IMR-90 (cell line): Measurements from ENCODE around the gene ADCY1. TPM values are rescaled to one million over a fixed set of nuclear protein-coding genes. Genes with fewer than 3 reads are reported as not detected.

Source experiments
- ATAC-seq: fragments of 200-7000 bp; cut with Tn5 transposase; 2 replicates; pipeline ENCODE4 v1.9.1; 2020; ENCODE audit warnings: low read depth, mild to moderate bottlenecking, moderate library complexity
- BruUV-seq: library from RNA; stranded (reverse); fragments of 400-500 nt; replicated peaks from 2 replicates; lab custom pipeline; 2021; lab: Mats Ljungman, UMichigan
- CTCF ChIA-PET: fragments of 300-600 bp; formaldehyde crosslinking; extraction: SDS; loops from one replicate; lab custom pipeline; 2021; ENCODE audit warnings: antibody characterized with exemption; lab: Yijun Ruan, JAX
- POLR2A ChIA-PET: fragments of 300-600 bp; sonication (Branson Sonifier 250); formaldehyde crosslinking; loops from one replicate; lab custom pipeline; 2022; ENCODE audit warnings: antibody characterized with exemption; ENCODE audit not compliant: unreplicated experiment; lab: Charles Lee
- DNase-seq: peaks from one replicate; pipeline ENCODE4 v3.0.0; 2013
- H2AFZ ChIP-seq: replicated peaks from 2 replicates; pipeline ENCODE3; 2013; ENCODE audit warnings: low read length, mild to moderate bottlenecking; ENCODE audit not compliant: poor library complexity
- H2AK5ac ChIP-seq: 2 replicates; pipeline ENCODE4 v1.6.1; 2013; ENCODE audit warnings: low read depth, low read length, inconsistent platforms
- H2AK9ac ChIP-seq: replicated peaks from 2 replicates; pipeline ENCODE3; 2013; ENCODE audit warnings: mild to moderate bottlenecking, low read depth, low read length, moderate library complexity; ENCODE audit not compliant: poor library complexity
- H2BK120ac ChIP-seq: 2 replicates; pipeline ENCODE4 v1.6.1; 2013; ENCODE audit warnings: low read depth, low read length, inconsistent platforms
- H2BK15ac ChIP-seq: 3 replicates; pipeline ENCODE4 v1.6.1; 2013; ENCODE audit warnings: low read depth, low read length, inconsistent platforms
- H2BK20ac ChIP-seq: 2 replicates; pipeline ENCODE4 v1.6.1; 2013; ENCODE audit warnings: low read depth, mild to moderate bottlenecking, inconsistent platforms, low read length, moderate library complexity
- H2BK5ac ChIP-seq: 2 replicates; pipeline ENCODE4 v1.6.1; 2013; ENCODE audit warnings: mild to moderate bottlenecking, low read depth, low read length, inconsistent platforms; ENCODE audit not compliant: poor library complexity, severe bottlenecking
- H3K14ac ChIP-seq: replicated peaks from 2 replicates; pipeline ENCODE4 v1.6.1; 2013; ENCODE audit warnings: low read depth, low read length, inconsistent platforms
- H3K18ac ChIP-seq: 2 replicates; pipeline ENCODE4 v1.6.1; 2013; ENCODE audit warnings: low read depth, low read length, control low read depth
- H3K23ac ChIP-seq: 2 replicates; pipeline ENCODE4 v1.6.1; 2013; ENCODE audit warnings: low read depth, low read length, inconsistent platforms
- H3K27ac ChIP-seq: 2 replicates; pipeline ENCODE4 v1.5.1; 2013; ENCODE audit warnings: mild to moderate bottlenecking, control low read depth, low read length; ENCODE audit not compliant: insufficient read depth
- H3K27me3 ChIP-seq: 2 replicates; pipeline ENCODE4 v1.6.1; 2013; ENCODE audit warnings: low read length; ENCODE audit not compliant: control insufficient read depth, insufficient read depth
- H3K36me3 ChIP-seq: 2 replicates; pipeline ENCODE4 v1.6.1; 2013; ENCODE audit warnings: low read length, mixed read lengths; ENCODE audit not compliant: control insufficient read depth, insufficient read depth
- H3K4ac ChIP-seq: 2 replicates; pipeline ENCODE4 v1.6.1; 2013; ENCODE audit warnings: low read depth, low read length, inconsistent platforms
- H3K4me1 ChIP-seq: 2 replicates; pipeline ENCODE4 v1.6.1; 2013; ENCODE audit warnings: low read length, mixed read lengths; ENCODE audit not compliant: control insufficient read depth, insufficient read depth
- H3K4me2 ChIP-seq: 2 replicates; pipeline ENCODE4 v1.6.1; 2013; ENCODE audit warnings: low read depth, mild to moderate bottlenecking, control low read depth, low read length, moderate library complexity
- H3K4me3 ChIP-seq: 2 replicates; pipeline ENCODE4 v1.5.1; 2013; ENCODE audit warnings: low read depth, mild to moderate bottlenecking, control low read depth, low read length, moderate library complexity; ENCODE audit not compliant: insufficient read depth
- H3K56ac ChIP-seq: 2 replicates; pipeline ENCODE4 v1.6.1; 2013; ENCODE audit warnings: low read length, inconsistent platforms; ENCODE audit not compliant: insufficient read depth; ENCODE audit errors: extremely low read depth
- H3K79me1 ChIP-seq, 2 experiments: 2 replicates each; pipeline ENCODE4 v1.6.1; 2013; ENCODE audit warnings: low read length in 2 of 2, inconsistent platforms in 1 of 2, low read depth in 1 of 2
- H3K9ac ChIP-seq: 2 replicates; pipeline ENCODE4 v1.6.1; 2013; ENCODE audit warnings: low read depth, low read length, control low read depth
- H3K9me1 ChIP-seq: 2 replicates; pipeline ENCODE4 v1.6.1; 2013; ENCODE audit warnings: low read length, inconsistent platforms; ENCODE audit not compliant: insufficient read depth
- H3K9me3 ChIP-seq: 2 replicates; pipeline ENCODE4 v1.6.1; 2013; ENCODE audit warnings: low read length; ENCODE audit not compliant: control insufficient read depth, insufficient read depth
- H4K20me1 ChIP-seq: 2 replicates; pipeline ENCODE4 v1.6.1; 2013; ENCODE audit warnings: low read length, inconsistent platforms; ENCODE audit not compliant: insufficient read depth
- H4K5ac ChIP-seq: 2 replicates; pipeline ENCODE4 v1.6.1; 2013; ENCODE audit warnings: mild to moderate bottlenecking, low read depth, low read length, control low read depth
- H4K8ac ChIP-seq, 2 experiments: 2 replicates each; pipeline ENCODE4 v1.6.1; 2013; ENCODE audit warnings: low read depth in 2 of 2, low read length in 2 of 2, control low read depth in 1 of 2, inconsistent platforms in 1 of 2
- H4K91ac ChIP-seq: 2 replicates; pipeline ENCODE4 v1.6.1; 2013; ENCODE audit warnings: low read depth, low read length, inconsistent platforms; ENCODE audit not compliant: insufficient read depth
- CEBPB ChIP-seq: IDR thresholded peaks from 2 replicates; pipeline ENCODE4 v1.6.1; 2012; ENCODE audit warnings: low read depth, low read length, improper control_type of control experiment
- CHD1 ChIP-seq: IDR thresholded peaks from 2 replicates; pipeline ENCODE4 v1.6.1; 2012; ENCODE audit warnings: low read depth, low read length, improper control_type of control experiment
- FOS ChIP-seq: fragments of 150-350 bp; IDR thresholded peaks from 2 replicates; pipeline ENCODE4 v1.6.1; 2016; ENCODE audit warnings: low read depth, low read length
- MAFK ChIP-seq: IDR thresholded peaks from 2 replicates; pipeline ENCODE4 v1.6.1; 2012; ENCODE audit warnings: low read depth, low read length, improper control_type of control experiment
- MXI1 ChIP-seq: IDR thresholded peaks from 2 replicates; pipeline ENCODE4 v1.6.1; 2012; ENCODE audit warnings: low read depth, mild to moderate bottlenecking, low read length, moderate library complexity, borderline replicate concordance
- NFE2L2 ChIP-seq: fragments of 150-350 bp; IDR thresholded peaks from 2 replicates; pipeline ENCODE4 v1.6.1; 2016; ENCODE audit warnings: low read depth, mild to moderate bottlenecking, low read length
- POLR2A ChIP-seq: IDR thresholded peaks from 2 replicates; pipeline ENCODE4 v1.6.1; 2012; ENCODE audit warnings: mild to moderate bottlenecking, low read depth, low read length
- RAD21 ChIP-seq: IDR thresholded peaks from 2 replicates; pipeline ENCODE4 v1.6.1; 2012; ENCODE audit warnings: low read length, improper control_type of control experiment
- RCOR1 ChIP-seq: IDR thresholded peaks from 2 replicates; pipeline ENCODE4 v1.6.1; 2012; ENCODE audit warnings: mild to moderate bottlenecking, low read length, improper control_type of control experiment; ENCODE audit not compliant: insufficient replicate concordance
- RFX5 ChIP-seq: IDR thresholded peaks from 2 replicates; pipeline ENCODE4 v1.8.0; 2012; ENCODE audit warnings: low read depth, mild to moderate bottlenecking, low read length, moderate library complexity
- SMC3 ChIP-seq: fragments of 150-350 bp; IDR thresholded peaks from 2 replicates; pipeline ENCODE4 v1.6.1; 2016; ENCODE audit warnings: low read depth, mild to moderate bottlenecking, antibody characterized with exemption, low read length, moderate library complexity
- WGBS, 2 experiments: methylation state at CpG; one replicate each; pipeline versions ENCODE4 v1.1.5 to v1.1.7; 2013; ENCODE audit warnings: missing lambda C conversion rate in 2 of 2; ENCODE audit not compliant: insufficient read length in 1 of 2; ENCODE audit errors: extremely low coverage in 2 of 2; 5-methylcytosine and 5-hydroxymethylcytosine counted together
- dilution Hi-C: fragments of 300-500 bp; cut with HindIII; formaldehyde crosslinking; loops from one replicate; pipeline ENCODE4 v1.14.3; 2018; ENCODE audit warnings: low sequenced_read_pairs; ENCODE audit not compliant: unreplicated experiment
- in situ Hi-C: fragments of 300-500 bp; cut with MboI; formaldehyde crosslinking; loops from 3 replicates; pipeline ENCODE4 v1.14.3; 2019; ENCODE audit warnings: low sequenced_read_pairs, inconsistent platforms, mixed read lengths
- intact Hi-C: fragments of 100-400 bp; cut with micrococcal nuclease; formaldehyde crosslinking; loops from 2 replicates; pipeline ENCODE4 v1.10.0; 2022
- polyA plus RNA-seq, 3 experiments: library from polyadenylated mRNA; depleted of rRNA; stranded (reverse); fragments of >200 nt; gene quantifications; 2 replicates each; pipeline ENCODE4 v1.2.3, GENCODE V29; 2012; ENCODE audit warnings: low replicate concordance in 1 of 3
- total RNA-seq: library from RNA; depleted of rRNA; stranded (reverse); fragments of >200 nt; gene quantifications from 2 replicates; pipeline ENCODE4 v1.2.3, GENCODE V29; 2012
- TF ChIP-seq, protein P1 (sequence below): conservative IDR thresholded peaks from 2 replicates; pipeline ENCODE4 v1.5.1; 2012; ENCODE audit warnings: mild to moderate bottlenecking, low read depth, low read length, improper control_type of control experiment
- TF ChIP-seq, protein P2 (sequence below): fragments of 150-350 bp; IDR thresholded peaks from 2 replicates; pipeline ENCODE4 v1.6.1; 2016; ENCODE audit warnings: low read depth, mild to moderate bottlenecking, low read length, moderate library complexity, borderline replicate concordance

The ADCY1 gene
- total and polyA plus RNA-seq, 2 of the 4 experiments (the other 2 are of a cell fraction), result 0.18 to 0.24 TPM

DNA sequence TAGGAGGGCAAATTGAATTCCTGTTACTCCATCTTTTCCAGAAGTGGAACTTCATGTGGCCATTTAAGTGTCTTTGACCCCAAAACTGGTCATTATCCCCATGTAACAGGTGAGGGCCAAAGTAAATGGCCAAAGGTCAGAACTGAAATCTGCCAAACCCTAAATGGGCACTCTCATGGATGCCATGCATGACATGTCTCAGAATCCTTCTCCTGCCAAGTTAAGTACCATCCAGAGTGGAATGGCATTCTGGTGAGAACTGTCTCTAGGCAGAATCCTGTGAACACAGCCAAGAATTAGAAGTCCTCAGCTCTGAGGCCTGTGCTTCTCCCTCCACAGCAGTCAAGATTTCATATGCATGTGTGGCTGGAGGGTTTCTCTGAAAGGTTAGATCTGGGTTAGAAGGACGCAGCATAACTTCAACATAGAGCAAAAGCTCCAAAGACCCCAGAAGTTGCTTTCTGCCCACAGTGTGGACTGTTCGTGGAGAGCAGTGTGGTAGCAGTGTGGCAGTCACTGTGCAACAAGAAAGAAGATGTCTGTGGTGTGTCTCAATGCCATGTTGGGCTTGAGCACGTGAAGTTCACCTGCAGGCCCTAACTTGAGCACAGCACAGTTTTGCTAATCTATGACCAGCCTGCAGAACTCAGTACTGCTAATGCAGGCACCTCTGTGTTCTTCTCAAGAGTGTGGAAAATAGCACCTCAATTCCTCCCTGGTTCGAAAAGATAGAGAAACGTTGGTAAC lies 121.3 kb downstream of the ADCY1 start:
- in situ Hi-C loops (no loop called here), dilution Hi-C loops (no loop called here), intact Hi-C loops (no loop called here)
- H2BK5ac ChIP-seq, result no peak overlapping the region
- H3K9me1 ChIP-seq, result no peaks in the 10 kb centered on the region
- peaks cover 2% of the 10 kb centered on the region; the same call in 1 of the 2 replicates for H3K4me1 ChIP-seq
- no peak overlapping the region for H2BK15ac ChIP-seq
- no peak overlapping the region for H3K4me3 ChIP-seq
- no peak overlapping the region for H3K4me2 ChIP-seq
- H3K27me3 ChIP-seq, result peaks cover 3% of the 10 kb centered on the region
- H3K9me3 ChIP-seq, result no peaks in the 10 kb centered on the region
- no peaks in the 10 kb centered on the region for H3K79me1 ChIP-seq
- BruUV-seq, result no TSS peak
- H3K14ac ChIP-seq, result no peak overlapping the region
- no peak overlapping the region for H3K27ac ChIP-seq
- H3K9ac ChIP-seq, result no peak overlapping the region
- WGBS, 2 experiments, result 59% methylated on average over 2 of the region's 5 CpGs; no CpG with 5 or more reads in 1 of the 2 experiments
- H4K20me1 ChIP-seq, result no peaks in the 10 kb centered on the region
- no peak overlapping the region for H3K23ac ChIP-seq
- POLR2A ChIA-PET, result no interaction called here
- no peak overlapping the region for H3K4ac ChIP-seq
- H2AK5ac ChIP-seq, result no peak overlapping the region
- H2BK120ac ChIP-seq, result no peak overlapping the region
- no peak overlapping the region for H2AK9ac ChIP-seq
- H3K18ac ChIP-seq, result no peak overlapping the region
- DNase-seq (no peak), ATAC-seq (no peak)
- no peak overlapping the region for H3K56ac ChIP-seq
- H4K8ac ChIP-seq, result no peak overlapping the region
- H3K36me3 ChIP-seq, result no peaks in the 10 kb centered on the region
- H2AFZ ChIP-seq, result no peak overlapping the region
- no peak overlapping the region for H2BK20ac ChIP-seq
- H4K91ac ChIP-seq, result no peak overlapping the region
- CTCF ChIA-PET, result no interaction called here
- TF ChIP-seq CEBPB (no peak), MXI1 (no peak), SMC3 (no peak), POLR2A (no peak), RCOR1 (no peak), RFX5 (no peak), CHD1 (no peak), NFE2L2 (no peak), FOS (no peak), MAFK (no peak), RAD21 (no peak)
- TF ChIP-seq, protein P1, sequence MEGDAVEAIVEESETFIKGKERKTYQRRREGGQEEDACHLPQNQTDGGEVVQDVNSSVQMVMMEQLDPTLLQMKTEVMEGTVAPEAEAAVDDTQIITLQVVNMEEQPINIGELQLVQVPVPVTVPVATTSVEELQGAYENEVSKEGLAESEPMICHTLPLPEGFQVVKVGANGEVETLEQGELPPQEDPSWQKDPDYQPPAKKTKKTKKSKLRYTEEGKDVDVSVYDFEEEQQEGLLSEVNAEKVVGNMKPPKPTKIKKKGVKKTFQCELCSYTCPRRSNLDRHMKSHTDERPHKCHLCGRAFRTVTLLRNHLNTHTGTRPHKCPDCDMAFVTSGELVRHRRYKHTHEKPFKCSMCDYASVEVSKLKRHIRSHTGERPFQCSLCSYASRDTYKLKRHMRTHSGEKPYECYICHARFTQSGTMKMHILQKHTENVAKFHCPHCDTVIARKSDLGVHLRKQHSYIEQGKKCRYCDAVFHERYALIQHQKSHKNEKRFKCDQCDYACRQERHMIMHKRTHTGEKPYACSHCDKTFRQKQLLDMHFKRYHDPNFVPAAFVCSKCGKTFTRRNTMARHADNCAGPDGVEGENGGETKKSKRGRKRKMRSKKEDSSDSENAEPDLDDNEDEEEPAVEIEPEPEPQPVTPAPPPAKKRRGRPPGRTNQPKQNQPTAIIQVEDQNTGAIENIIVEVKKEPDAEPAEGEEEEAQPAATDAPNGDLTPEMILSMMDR, result no peak
- TF ChIP-seq, protein P2, sequence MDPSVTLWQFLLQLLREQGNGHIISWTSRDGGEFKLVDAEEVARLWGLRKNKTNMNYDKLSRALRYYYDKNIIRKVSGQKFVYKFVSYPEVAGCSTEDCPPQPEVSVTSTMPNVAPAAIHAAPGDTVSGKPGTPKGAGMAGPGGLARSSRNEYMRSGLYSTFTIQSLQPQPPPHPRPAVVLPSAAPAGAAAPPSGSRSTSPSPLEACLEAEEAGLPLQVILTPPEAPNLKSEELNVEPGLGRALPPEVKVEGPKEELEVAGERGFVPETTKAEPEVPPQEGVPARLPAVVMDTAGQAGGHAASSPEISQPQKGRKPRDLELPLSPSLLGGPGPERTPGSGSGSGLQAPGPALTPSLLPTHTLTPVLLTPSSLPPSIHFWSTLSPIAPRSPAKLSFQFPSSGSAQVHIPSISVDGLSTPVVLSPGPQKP, result no peak
- H4K5ac ChIP-seq, result no peak overlapping the region
